ENCODE results near the gene LARGE1. TPM values are rescaled to one million over a fixed set of nuclear protein-coding genes. Genes with fewer than 3 reads are reported as not detected.

Gene LARGE1
- polyA plus RNA-seq, 1 experiment: 8.5 TPM

GRCh38 chr22:33658775-33659174 lies 261.5 kb downstream of the LARGE1 start:
- Histone ChIP-seq H3K36me3 (ENCODE audit: control insufficient read depth, insufficient read depth, low read length) (no peaks in the 10 kb centered on the region), H3K27me3 (ENCODE audit: control insufficient read depth, insufficient read depth, low read length) (no peaks in the 10 kb centered on the region), H3K4me3 (ENCODE audit: low read depth, low read length) (no peak overlapping the region)
- no peak for TF ChIP-seq CTCF (IDR thresholded peaks at IDR 0.05; ENCODE audit: insufficient read depth, low read depth, low read length)
- POLR2A ChIA-PET: no interaction called here
- peak; percentile 22 for DNase-seq (ENCODE audit: low read depth)
- CTCF ChIA-PET: interaction anchor here (1.2 kb wide), 1 partner anchor 10 kb away, joined by 3 read pairs; no protein-coding TSS in a partner anchor

DNA sequence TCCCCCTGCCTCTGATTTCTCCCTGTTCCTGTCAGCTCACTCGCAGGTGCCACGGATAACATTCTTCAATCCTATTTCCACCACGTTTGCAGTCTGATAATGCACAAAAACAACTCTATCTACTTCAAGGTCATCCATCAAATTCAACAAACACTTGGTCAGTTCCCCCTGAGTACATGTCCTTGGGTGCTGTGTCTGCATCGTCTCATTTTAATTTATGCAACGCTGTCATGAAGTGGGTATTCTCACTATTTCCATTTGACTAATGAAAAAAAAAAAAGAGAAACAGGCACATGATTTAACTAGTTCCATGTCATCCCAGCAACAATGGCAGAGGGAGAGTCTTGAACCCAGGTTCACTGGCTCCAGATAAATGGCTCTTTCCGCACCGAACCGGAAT lies 262.6 kb downstream of the LARGE1 start:
- no peak for TF ChIP-seq CTCF (IDR thresholded peaks at IDR 0.05; ENCODE audit: insufficient read depth, low read depth, low read length)
- CTCF ChIA-PET: interaction anchor here (1.2 kb wide), 1 partner anchor 11 kb away, joined by 3 read pairs; no protein-coding TSS in a partner anchor
- Histone ChIP-seq H3K4me3 (ENCODE audit: low read depth, low read length) (no peak overlapping the region), H3K27me3 (ENCODE audit: control insufficient read depth, insufficient read depth, low read length) (no peaks in the 10 kb centered on the region), H3K36me3 (ENCODE audit: control insufficient read depth, insufficient read depth, low read length) (no peaks in the 10 kb centered on the region)
- POLR2A ChIA-PET: no interaction called here
- no peak for DNase-seq (ENCODE audit: low read depth)

- Histone ChIP-seq H3K27me3 (ENCODE audit: control insufficient read depth, insufficient read depth, low read length) (no peaks in the 10 kb centered on the region), H3K36me3 (ENCODE audit: control insufficient read depth, insufficient read depth, low read length) (no peaks in the 10 kb centered on the region), H3K4me3 (ENCODE audit: low read depth, low read length) (no peak overlapping the region)
- POLR2A ChIA-PET: no interaction called here
- CTCF ChIA-PET: no interaction called here
- DNase-seq (ENCODE audit: low read depth): no peak
- TF ChIP-seq CTCF (IDR thresholded peaks at IDR 0.05; ENCODE audit: insufficient read depth, low read depth, low read length): no peak
Observed at GRCh38 chr22:33656808-33657628, 263.3 kb downstream of the LARGE1 start.

DNA sequence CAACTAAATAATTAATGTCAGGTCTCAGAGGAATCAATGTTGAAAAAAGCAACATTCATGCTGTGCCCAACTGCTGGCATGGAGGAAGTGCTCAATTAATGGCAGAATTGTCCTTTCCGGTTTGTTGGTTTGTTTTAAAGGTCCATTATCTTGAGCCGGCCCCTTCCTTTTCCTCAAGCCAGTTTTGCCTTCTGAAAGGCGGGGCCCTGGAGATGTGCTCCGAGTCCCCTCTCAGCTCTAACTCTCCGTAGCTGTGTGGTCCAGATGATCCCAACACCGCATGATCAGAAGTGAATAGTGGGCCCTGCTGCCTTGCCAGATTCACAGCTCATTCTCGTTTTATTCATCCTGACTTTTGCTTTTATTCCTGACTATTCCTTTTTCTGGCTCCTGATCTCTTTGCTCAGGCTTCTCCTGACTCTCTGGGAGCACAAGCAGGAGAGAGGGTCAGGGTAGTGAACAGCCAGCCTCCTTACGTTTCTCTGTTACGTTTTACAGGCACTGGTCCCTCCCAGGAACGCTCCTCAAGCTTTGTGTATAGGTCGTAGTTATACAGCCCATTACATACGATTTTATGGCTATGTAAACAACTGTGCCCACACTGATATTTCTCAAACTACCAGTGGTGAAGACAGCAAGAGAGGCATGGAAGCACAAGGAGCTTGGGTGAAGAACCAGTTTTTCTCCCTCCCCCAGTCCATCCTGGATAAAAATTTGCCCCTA lies 265.9 kb downstream of the LARGE1 start:
- Histone ChIP-seq H3K4me3 (ENCODE audit: low read depth, low read length) (no peak overlapping the region), H3K36me3 (ENCODE audit: control insufficient read depth, insufficient read depth, low read length) (no peaks in the 10 kb centered on the region), H3K27me3 (ENCODE audit: control insufficient read depth, insufficient read depth, low read length) (no peaks in the 10 kb centered on the region)
- ChIA-PET POLR2A (no interaction called here), CTCF (interaction anchor here (1.3 kb wide), 1 partner anchor 18 kb away, joined by 4 read pairs; no protein-coding TSS in a partner anchor)
- no peak for TF ChIP-seq CTCF (IDR thresholded peaks at IDR 0.05; ENCODE audit: insufficient read depth, low read depth, low read length)
- DNase-seq (ENCODE audit: low read depth): no peak

DNA sequence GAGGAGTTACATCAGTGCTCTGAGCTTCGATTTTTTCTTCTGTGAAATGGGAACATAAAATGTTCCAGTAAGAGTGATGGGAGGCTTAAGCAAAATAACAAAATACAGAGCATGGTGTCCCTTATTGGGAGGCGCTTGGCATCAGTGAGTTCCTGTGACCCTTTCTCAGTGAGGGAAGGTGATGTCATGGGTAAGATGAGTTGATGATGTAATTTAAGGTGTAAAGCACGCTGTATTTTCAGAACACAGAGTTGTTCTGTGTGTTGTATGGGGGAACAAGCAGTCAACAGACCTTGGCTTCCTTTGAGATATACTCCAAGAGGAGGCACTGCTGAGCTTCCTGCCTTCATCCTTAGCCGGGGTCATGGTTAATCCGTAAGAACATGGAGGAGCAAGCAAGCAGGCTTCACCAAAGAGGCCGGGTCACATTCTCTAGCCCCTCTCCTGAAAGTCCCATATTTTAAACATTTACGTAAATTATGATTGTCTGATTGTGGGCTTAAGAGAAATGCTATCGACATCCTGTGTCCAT lies 266.7 kb downstream of the LARGE1 start:
- no peak for DNase-seq (ENCODE audit: low read depth)
- CTCF ChIA-PET: interaction anchor here (1.3 kb wide), 1 partner anchor 17 kb away, joined by 4 read pairs; no protein-coding TSS in a partner anchor
- POLR2A ChIA-PET: no interaction called here

More for the DNA sequence above, 266.7 kb downstream of the LARGE1 start:
- H3K4me3 ChIP-seq (ENCODE audit: low read depth, low read length): no peak overlapping the region
- no peak for TF ChIP-seq CTCF (IDR thresholded peaks at IDR 0.05; ENCODE audit: insufficient read depth, low read depth, low read length)
- no peaks in the 10 kb centered on the region for H3K27me3 ChIP-seq (ENCODE audit: control insufficient read depth, insufficient read depth, low read length)
- no peaks in the 10 kb centered on the region for H3K36me3 ChIP-seq (ENCODE audit: control insufficient read depth, insufficient read depth, low read length)

Measured in BJ (cell line).